Measurements from ENCODE around the gene TRIM65. TPM values are rescaled to one million over a fixed set of nuclear protein-coding genes. Genes with fewer than 3 reads are reported as not detected.
"Not testable (repeated sequence)": the region's sequence is repeated elsewhere in the genome, so short reads cannot be mapped to it uniquely, and the experiment has no call there.

Gene TRIM65
- total and polyA plus RNA-seq, 5 experiments from 2014 or later: 13.4 to 40.9 (median 31.8) TPM

- ATAC-seq: no peak
- no peak for DNase-seq
- H3K9me3 Mint-ChIP-seq: no peaks in the 10 kb centered on the region
- H3K36me3 Mint-ChIP-seq: peaks cover 0 to 33% (median 4%) of the 10 kb centered on the region in 3 donors
- no peaks in the 10 kb centered on the region for H3K27me3 Mint-ChIP-seq
- H3K27ac Mint-ChIP-seq: peak overlapping the region in 8 of 10 donors; percentile 25 to 81 (median 54)
- H3K4me3 Mint-ChIP-seq: peak overlapping the region in 7 of 10 donors; percentile 8 to 65 (median 48)
- H3K4me1 Mint-ChIP-seq: peaks cover 7 to 47% (median 27%) of the 10 kb centered on the region in 4 donors
- POLR2A ChIA-PET: interaction anchor here (0.6 to 14.7 kb wide), 15 partner anchors 8 to 883 kb away, joined by 3 to 288 read pairs (median 15); partner anchors contain the start of genes GALK1, TRIM47, TRIM65 and UNC13D
Observed at GRCh38 chr17:75853433-75853832, 43.3 kb downstream of the TRIM65 start.

DNA sequence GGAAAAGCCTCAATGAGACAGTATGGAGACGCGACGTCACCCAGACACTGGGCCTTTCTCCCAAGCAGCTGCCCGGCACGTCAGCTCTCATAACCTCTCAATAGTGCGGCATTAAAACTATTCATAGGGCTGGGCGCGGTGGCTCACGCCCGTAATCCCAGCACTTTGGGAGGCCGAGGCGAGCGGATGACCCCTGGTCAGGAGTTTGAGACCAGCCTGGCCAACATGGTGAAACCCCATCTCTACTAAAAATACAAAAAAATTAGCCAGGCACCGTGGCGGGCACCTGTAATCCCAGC is 45.1 kb downstream of the TRIM65 start:
- not testable (repeated sequence) for ATAC-seq, H3K4me3 Mint-ChIP-seq, H3K27me3 Mint-ChIP-seq, H3K9me3 Mint-ChIP-seq, DNase-seq
- Mint-ChIP-seq H3K36me3 (peaks cover 0 to 47% (median 6%) of the 10 kb centered on the region in 3 donors), H3K4me1 (peaks cover 9 to 49% (median 30%) of the 10 kb centered on the region in 4 donors), H3K27ac (peak overlapping the region in 4 of 10 donors; percentile 46 to 58 (median 56))
- POLR2A ChIA-PET: interaction anchor here (0.7 to 14.7 kb wide), 5 partner anchors 7 to 98 kb away, joined by 3 to 288 read pairs (median 3); partner anchors contain the start of genes TRIM47 and UNC13D

- DNase-seq (no peak), ATAC-seq (no peak)
- H3K4me1 Mint-ChIP-seq: peaks cover 4 to 44% (median 25%) of the 10 kb centered on the region in 4 donors
- POLR2A ChIA-PET: interaction anchor here (0.7 to 14.7 kb wide), 5 partner anchors 25 to 75 kb away, joined by 3 to 288 read pairs (median 5); partner anchors contain the start of genes TRIM47 and UNK
- no peaks in the 10 kb centered on the region for H3K9me3 Mint-ChIP-seq
- peak overlapping the region in 5 of 10 donors; percentile 27 to 58 (median 55) for H3K27ac Mint-ChIP-seq
- H3K4me3 Mint-ChIP-seq: peak overlapping the region in 1 of 10 donors; percentile 14
- peaks cover 0 to 51% (median 8%) of the 10 kb centered on the region in 3 donors for H3K36me3 Mint-ChIP-seq
- H3K27me3 Mint-ChIP-seq: no peaks in the 10 kb centered on the region
Observed at GRCh38 chr17:75850928-75851692, 45.6 kb downstream of the TRIM65 start.

DNA sequence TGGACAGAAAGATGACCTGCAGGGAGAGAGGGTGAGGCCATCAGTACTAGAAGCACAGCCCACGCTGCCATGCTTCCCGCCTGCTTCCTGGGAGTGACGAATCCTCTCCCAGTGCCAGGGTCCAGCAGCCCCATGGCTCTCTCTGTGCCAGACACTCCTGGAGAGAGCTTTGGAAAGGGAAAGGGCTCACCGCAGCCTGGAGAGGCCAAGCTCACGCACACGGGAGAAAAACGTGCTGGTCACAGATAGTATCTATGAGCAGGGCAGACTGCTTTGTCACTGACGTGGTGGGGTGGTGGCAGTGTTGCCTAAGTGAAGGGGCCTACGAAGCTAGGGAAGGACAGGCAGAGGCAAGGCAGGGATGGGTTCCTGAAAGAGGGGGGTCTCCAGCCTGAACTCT is 47.0 kb downstream of the TRIM65 start:
- peaks cover 0 to 55% (median 8%) of the 10 kb centered on the region in 3 donors for H3K36me3 Mint-ChIP-seq
- H3K27me3 Mint-ChIP-seq: no peaks in the 10 kb centered on the region
- H3K27ac Mint-ChIP-seq: peak overlapping the region in 2 of 10 donors; percentile 13 to 59
- no peak overlapping the region for H3K4me3 Mint-ChIP-seq
- no peak for ATAC-seq
- no peak for DNase-seq
- peaks cover 4 to 48% (median 35%) of the 10 kb centered on the region in 4 donors for H3K4me1 Mint-ChIP-seq
- POLR2A ChIA-PET: interaction anchor here (0.7 to 8.6 kb wide), 7 partner anchors 26 to 96 kb away, joined by 4 to 122 read pairs (median 5); partner anchors contain the start of genes GALK1, TRIM65 and UNK
- H3K9me3 Mint-ChIP-seq: no peaks in the 10 kb centered on the region

DNA sequence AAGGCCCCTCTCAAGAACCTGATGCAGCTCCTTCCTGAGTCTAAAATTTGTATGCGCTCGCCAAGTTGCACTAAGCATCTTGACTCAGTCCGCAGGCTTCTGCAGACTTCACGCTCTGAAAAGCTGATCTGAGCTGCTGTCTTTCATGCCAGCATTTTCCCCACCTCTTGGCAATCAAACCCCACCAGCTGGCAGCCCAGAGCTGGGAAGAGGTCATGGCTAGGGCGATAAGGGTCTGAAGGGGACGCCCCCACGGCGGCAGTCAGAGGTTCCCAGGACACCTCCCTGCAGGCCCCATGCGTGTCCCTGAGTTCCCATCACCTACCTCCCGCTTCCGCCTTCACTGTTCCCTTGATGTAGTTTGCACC is 47.5 kb downstream of the TRIM65 start:
- H3K27me3 Mint-ChIP-seq: no peaks in the 10 kb centered on the region
- H3K4me3 Mint-ChIP-seq: no peak overlapping the region
- peaks cover 0 to 55% (median 8%) of the 10 kb centered on the region in 3 donors for H3K36me3 Mint-ChIP-seq
- no peaks in the 10 kb centered on the region for H3K9me3 Mint-ChIP-seq
- DNase-seq (no peak), ATAC-seq (no peak)
- POLR2A ChIA-PET: interaction anchor here (0.8 to 8.6 kb wide), 7 partner anchors 25 to 95 kb away, joined by 3 to 122 read pairs (median 5); partner anchors contain the start of genes TRIM65 and UNK
- peaks cover 5 to 44% (median 33%) of the 10 kb centered on the region in 4 donors for H3K4me1 Mint-ChIP-seq
- H3K27ac Mint-ChIP-seq: peak overlapping the region in 2 of 10 donors; percentile 13 to 59

DNA sequence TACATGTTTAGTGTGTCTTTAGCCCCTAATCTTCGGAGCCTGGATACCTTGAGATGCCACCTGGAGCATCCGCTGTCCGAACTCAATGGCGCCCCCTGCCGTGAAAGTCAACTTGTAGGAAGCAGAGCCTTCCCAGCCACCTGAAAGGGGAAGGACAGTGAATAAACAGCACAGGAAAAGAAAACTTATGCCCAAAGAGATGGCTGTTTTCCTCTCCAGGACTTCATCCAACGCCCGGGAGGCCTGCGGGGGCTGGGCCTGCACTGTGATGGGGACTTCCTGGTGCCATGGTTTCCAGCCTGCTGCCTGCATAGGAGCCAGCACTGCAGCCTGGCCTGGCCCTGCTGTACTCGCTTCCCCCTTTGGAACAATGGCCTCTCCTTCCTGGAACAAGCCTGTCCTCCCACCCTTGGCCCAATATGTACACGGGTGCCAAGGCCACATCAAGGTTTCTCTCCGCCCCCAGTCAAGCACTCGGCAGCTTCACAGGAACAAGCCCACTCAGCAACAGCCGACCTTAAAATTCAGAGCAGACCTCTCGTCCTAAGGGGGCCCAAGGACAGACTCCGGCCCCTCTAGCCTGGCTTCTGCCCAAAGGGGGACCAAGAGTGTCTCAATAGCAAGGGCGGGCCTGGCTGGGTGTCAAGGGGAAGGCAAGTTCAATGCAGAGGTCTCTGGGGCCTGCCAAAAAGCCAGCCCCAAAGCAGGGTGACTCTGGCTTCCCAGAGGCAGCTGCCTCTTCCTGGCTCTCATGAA is 48.0 kb downstream of the TRIM65 start:
- Mint-ChIP-seq H3K9me3 (no peaks in the 10 kb centered on the region), H3K4me3 (peak overlapping the region in 2 of 10 donors; percentile 19 to 58), H3K36me3 (peaks cover 0 to 55% (median 8%) of the 10 kb centered on the region in 3 donors), H3K27ac (peak overlapping the region in 9 of 10 donors; percentile 51 to 90 (median 77)), H3K27me3 (no peaks in the 10 kb centered on the region), H3K4me1 (peaks cover 7 to 42% (median 34%) of the 10 kb centered on the region in 4 donors)
- POLR2A ChIA-PET: interaction anchor here (0.8 to 8.6 kb wide), 7 partner anchors 21 to 95 kb away, joined by 3 to 122 read pairs (median 5); partner anchors contain the start of genes TRIM65 and UNK
- DNase-seq: peak; percentile 63 to 91 (median 76)
- peak in 1 of 2 donors; percentile 44 for ATAC-seq

DNA sequence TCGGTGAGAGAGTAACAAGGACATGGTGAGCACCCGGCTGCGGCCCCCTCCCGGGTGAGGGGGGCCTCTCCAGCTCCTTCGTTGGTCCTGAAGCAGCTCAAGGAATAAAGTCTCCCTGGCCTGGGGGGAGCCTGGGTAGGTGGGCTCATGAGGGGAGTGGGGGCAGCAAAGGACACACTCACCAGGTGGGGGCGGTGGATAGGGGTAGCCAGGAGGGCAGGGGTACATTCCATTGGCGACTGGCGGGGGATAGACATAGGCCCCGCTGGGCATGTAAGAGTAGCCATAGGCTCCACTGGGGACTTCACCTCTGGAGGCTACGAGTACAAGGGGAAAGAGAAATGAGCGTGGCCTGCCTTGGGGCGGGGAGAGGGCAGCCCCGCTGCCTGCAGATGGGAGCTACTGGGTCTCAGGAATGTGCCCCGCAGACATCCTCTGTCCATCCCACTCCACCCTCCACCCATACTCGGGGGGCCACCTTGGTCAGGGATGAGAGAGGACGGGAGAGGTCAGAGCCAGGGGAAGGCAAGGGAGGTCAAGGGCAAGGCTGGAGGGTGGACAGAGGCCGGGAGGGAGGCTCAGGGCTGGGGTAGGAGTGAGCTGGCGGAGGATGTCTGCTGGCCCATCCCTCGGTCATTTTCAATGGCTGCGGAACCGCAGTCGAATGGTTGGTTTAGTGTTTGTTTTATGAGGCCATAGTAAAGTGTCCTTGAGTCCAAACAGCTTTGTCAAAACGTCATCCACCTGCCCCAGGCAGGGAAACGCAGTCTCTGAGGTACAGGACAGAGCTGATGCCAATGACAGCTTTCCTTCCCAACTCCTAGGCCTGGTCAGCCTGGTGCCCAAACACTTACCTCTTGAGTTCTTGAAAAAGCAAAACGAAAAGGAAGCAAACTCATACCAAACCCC is 48.9 kb downstream of the TRIM65 start:
- Mint-ChIP-seq H3K36me3 (peaks cover 0 to 55% (median 8%) of the 10 kb centered on the region in 3 donors), H3K4me1 (peaks cover 7 to 36% (median 30%) of the 10 kb centered on the region in 4 donors), H3K9me3 (no peaks in the 10 kb centered on the region), H3K27me3 (no peaks in the 10 kb centered on the region), H3K27ac (peak overlapping the region in 9 of 10 donors; percentile 51 to 90 (median 72)), H3K4me3 (peak overlapping the region in 3 of 10 donors; percentile 19 to 58 (median 29))
- no peak for ATAC-seq
- POLR2A ChIA-PET: interaction anchor here (0.8 to 8.6 kb wide), 10 partner anchors 7 to 94 kb away, joined by 3 to 122 read pairs (median 5); partner anchors contain the start of genes TRIM47, TRIM65, UNK and WBP2
- no peak for DNase-seq

- H3K27ac Mint-ChIP-seq: peak overlapping the region in 3 of 10 donors; percentile 18 to 62 (median 19)
- POLR2A ChIA-PET: interaction anchor here (0.7 to 8.6 kb wide), 12 partner anchors 8 to 93 kb away, joined by 3 to 122 read pairs (median 6); partner anchors contain the start of genes GALK1, TRIM47, UNK and WBP2
- H3K9me3 Mint-ChIP-seq: no peaks in the 10 kb centered on the region
- H3K36me3 Mint-ChIP-seq: peaks cover 0 to 54% (median 8%) of the 10 kb centered on the region in 3 donors
- H3K27me3 Mint-ChIP-seq: no peaks in the 10 kb centered on the region
- peak overlapping the region in 2 of 10 donors; percentile 22 to 48 for H3K4me3 Mint-ChIP-seq
- DNase-seq (no peak), ATAC-seq (no peak)
- H3K4me1 Mint-ChIP-seq: peaks cover 9 to 36% (median 29%) of the 10 kb centered on the region in 4 donors
Observed at GRCh38 chr17:75846692-75847613, 49.8 kb downstream of the TRIM65 start.

DNA sequence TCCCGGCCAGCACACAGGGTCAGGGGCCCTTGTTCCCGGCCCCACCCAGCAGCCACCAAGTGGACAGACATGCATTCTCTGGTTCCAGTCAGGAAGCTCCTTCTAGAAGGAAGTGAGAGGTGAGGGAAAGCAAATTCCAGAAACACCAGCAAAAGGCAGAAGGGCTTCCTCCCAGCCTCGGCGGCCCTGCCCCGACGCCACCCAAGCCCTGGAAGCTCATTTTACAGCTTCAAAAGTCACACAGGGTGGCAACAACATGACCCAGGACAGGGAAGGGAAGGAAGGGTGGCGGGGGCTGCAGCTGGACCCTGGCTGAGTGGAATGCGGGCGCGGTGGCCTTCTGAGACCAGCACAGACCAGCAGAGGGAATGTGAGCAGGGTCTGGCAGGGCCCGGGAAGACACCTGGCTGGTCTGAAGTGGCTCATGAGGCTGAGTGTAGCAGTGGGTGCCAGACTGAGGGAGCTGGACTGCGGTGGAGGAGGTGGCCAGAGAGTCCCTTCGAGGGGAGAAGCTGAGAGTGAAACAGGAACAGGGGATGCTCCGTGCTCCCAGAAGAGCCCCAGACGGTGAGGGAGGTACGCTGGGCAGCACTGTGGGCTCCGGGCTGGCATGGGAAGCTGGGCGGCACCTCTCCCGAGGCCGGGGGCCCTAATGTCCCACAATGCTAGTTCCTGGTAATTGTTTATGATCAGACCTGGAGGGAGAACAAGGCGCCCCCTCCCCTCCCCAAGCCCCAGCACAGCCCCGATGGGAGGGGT is 50.6 kb downstream of the TRIM65 start:
- POLR2A ChIA-PET: interaction anchor here (0.9 to 8.6 kb wide), 12 partner anchors 8 to 82 kb away, joined by 3 to 122 read pairs (median 12); partner anchors contain the start of genes GALK1, TRIM47, UNK and WBP2
- no peaks in the 10 kb centered on the region for H3K27me3 Mint-ChIP-seq
- H3K9me3 Mint-ChIP-seq: no peaks in the 10 kb centered on the region
- DNase-seq (no peak), ATAC-seq (no peak)
- peak overlapping the region in 9 of 10 donors; percentile 20 to 92 (median 75) for H3K27ac Mint-ChIP-seq
- H3K4me1 Mint-ChIP-seq: peaks cover 9 to 36% (median 27%) of the 10 kb centered on the region in 4 donors
- peak overlapping the region in 4 of 10 donors; percentile 7 to 55 (median 35) for H3K4me3 Mint-ChIP-seq
- peaks cover 0 to 51% (median 8%) of the 10 kb centered on the region in 3 donors for H3K36me3 Mint-ChIP-seq
